ENCODE results near the gene RUBCNL.

- TF ChIP-seq EP300 (IDR thresholded peaks at IDR 0.05) = no peak
- no peak for TF ChIP-seq POLR2A (IDR thresholded peaks at IDR 0.05)
- TF ChIP-seq CTCF (IDR thresholded peaks at IDR 0.05) = no peak
Measured at GRCh38 chr13:46386392-46387063, 524 bp downstream of the RUBCNL start.
